ENCODE data around the gene VPS54.

The VPS54 gene

DNA sequence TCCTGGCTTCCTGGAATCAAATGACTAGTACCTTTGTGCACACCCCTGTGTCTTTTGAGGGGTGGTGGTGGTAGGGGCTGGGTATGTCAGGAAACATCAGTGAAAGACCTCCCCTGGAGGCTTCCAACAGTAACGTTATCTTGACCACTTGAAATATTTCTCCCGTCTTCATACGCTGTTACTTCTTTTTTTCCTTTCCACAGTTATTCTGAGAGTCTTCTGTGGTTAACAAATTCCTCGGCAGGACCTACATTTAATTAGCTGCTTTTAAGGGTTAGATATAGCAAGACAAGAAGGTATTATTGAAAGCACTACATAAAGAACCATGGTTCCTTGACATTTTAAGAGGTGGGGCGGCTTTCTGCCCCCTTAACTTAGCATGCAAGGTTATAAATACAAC, 142.9 kb downstream of the VPS54 start:
- ChIA-PET CTCF (interaction anchor here (1.0 to 7.7 kb wide), 4 partner anchors 12 to 82 kb away, joined by 3 to 54 read pairs (median 4); no protein-coding TSS in a partner anchor), POLR2A (interaction anchor here (0.5 kb wide), 1 partner anchor 11 kb away, joined by 9 read pairs; no protein-coding TSS in a partner anchor)
- TF ChIP-seq, protein P1, sequence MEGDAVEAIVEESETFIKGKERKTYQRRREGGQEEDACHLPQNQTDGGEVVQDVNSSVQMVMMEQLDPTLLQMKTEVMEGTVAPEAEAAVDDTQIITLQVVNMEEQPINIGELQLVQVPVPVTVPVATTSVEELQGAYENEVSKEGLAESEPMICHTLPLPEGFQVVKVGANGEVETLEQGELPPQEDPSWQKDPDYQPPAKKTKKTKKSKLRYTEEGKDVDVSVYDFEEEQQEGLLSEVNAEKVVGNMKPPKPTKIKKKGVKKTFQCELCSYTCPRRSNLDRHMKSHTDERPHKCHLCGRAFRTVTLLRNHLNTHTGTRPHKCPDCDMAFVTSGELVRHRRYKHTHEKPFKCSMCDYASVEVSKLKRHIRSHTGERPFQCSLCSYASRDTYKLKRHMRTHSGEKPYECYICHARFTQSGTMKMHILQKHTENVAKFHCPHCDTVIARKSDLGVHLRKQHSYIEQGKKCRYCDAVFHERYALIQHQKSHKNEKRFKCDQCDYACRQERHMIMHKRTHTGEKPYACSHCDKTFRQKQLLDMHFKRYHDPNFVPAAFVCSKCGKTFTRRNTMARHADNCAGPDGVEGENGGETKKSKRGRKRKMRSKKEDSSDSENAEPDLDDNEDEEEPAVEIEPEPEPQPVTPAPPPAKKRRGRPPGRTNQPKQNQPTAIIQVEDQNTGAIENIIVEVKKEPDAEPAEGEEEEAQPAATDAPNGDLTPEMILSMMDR (IDR thresholded peaks at IDR 0.05; ENCODE audit: control extremely low read depth, extremely low read depth, low read depth, missing control alignments): no peak
- DNase-seq (ENCODE audit: extremely low spot score): no peak

DNA sequence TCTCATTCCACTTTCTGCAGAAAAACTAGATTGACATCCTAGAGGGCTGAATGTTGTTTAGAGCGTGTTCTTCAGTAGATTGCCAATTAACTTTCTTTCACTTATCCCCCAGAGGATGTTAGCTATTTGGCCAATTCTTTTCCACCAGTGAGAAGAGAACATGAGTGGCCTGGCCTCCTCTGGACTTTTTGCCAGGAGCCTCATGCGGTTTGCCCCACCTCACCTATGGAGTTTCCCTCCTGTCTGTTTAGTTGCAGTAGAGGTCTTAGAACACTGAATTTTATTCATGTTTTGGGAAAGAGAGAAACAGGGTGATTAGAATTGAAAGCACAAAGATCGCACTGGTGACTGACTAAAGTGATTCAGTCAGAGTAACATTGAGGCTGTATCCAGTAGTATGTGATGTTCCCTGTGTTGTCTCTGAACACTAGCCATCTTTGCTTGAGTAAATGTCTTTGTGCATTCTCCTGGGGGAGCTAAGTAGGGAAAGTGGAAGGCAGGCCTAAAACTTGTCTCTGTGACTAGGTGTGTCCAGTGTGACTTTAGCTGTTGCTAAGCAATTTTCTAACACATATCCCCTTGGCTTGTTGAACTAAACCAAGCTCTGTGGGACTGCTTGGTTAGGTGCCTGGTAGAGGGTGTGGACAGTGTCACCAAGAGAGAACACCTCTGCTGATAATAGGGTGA, 143.5 kb downstream of the VPS54 start:
- TF ChIP-seq, protein P1 (IDR thresholded peaks at IDR 0.05; ENCODE audit: control extremely low read depth, extremely low read depth, low read depth, missing control alignments): no peak
- CTCF ChIA-PET: interaction anchor here (1.0 to 7.7 kb wide), 5 partner anchors 12 to 184 kb away, joined by 3 to 54 read pairs (median 3); no protein-coding TSS in a partner anchor
- POLR2A ChIA-PET: interaction anchor here (0.5 kb wide), 1 partner anchor 11 kb away, joined by 9 read pairs; no protein-coding TSS in a partner anchor
- no peak for DNase-seq (ENCODE audit: extremely low spot score)

DNA sequence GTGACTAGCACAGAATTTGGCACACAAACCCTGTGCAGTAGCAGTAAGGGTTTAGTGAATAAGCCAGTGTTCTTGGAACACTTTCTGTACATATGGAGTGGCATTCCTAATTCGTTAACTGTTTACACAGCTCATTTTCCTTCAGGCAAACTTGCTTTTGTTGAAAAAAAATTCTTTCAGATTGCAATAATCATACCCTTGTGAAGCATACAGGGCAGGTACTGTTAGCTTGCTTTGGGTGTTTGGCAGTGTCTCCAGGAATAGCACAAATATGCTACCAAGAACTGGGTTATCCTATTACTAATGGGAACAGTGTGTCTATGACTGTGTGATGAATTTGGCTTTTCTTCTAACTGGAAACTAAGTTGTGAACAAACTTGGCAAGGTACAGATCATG, 144.1 kb downstream of the VPS54 start:
- no peak for DNase-seq (ENCODE audit: extremely low spot score)
- ChIA-PET POLR2A (no interaction called here), CTCF (interaction anchor here (1.2 to 7.7 kb wide), 3 partner anchors 11 to 183 kb away, joined by 3 to 54 read pairs (median 3); no protein-coding TSS in a partner anchor)
- TF ChIP-seq, protein P1 (IDR thresholded peaks at IDR 0.05; ENCODE audit: control extremely low read depth, extremely low read depth, low read depth, missing control alignments): no peak

DNA sequence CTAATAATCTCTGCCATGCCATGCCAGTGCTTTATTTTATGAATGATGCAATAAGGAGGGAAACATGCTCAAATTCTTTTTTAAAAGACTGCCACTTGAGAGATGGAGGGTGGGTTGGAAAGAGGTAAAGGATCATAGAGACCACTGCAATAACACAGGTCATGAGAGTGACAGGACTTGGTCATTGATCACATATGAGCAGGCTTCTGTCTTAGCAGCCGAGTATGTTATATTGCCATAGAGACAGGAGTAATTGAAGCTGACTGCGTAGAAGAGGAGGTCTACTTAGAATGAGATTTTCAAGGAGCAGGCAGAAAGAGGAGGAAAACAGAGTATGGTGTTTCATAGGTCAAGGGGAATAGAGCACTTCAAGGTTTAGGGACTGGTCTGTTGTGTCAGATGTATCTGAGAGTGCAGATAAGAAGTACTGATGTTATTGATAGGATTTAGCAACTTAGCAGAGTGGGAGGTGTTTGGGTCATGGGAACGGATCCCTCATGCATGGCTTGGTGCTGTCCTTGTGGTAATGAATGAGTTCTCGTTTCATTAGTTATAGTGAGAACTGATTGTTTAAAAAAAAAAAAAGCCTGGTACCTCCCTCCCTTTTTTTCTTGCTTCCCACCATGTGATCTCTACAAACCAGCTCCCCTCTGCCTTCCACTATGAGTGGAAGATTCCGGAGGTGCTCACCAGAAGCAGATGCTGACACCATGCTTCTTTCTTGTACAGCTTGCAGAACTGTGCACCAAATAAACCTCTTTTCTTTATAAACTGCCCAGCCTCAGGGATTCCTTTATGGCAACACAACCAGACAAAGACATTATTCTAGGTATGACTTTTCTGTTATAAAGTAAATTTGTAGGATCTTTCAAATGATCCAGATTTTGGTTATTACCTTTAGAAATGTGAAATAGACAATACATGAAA, 144.8 kb downstream of the VPS54 start:
- TF ChIP-seq, protein P1 (IDR thresholded peaks at IDR 0.05; ENCODE audit: control extremely low read depth, extremely low read depth, low read depth, missing control alignments): no peak
- ChIA-PET CTCF (interaction anchor here (1.4 to 7.7 kb wide), 3 partner anchors 8 to 183 kb away, joined by 3 to 54 read pairs (median 4); no protein-coding TSS in a partner anchor), POLR2A (no interaction called here)
- no peak for DNase-seq (ENCODE audit: extremely low spot score)

DNA sequence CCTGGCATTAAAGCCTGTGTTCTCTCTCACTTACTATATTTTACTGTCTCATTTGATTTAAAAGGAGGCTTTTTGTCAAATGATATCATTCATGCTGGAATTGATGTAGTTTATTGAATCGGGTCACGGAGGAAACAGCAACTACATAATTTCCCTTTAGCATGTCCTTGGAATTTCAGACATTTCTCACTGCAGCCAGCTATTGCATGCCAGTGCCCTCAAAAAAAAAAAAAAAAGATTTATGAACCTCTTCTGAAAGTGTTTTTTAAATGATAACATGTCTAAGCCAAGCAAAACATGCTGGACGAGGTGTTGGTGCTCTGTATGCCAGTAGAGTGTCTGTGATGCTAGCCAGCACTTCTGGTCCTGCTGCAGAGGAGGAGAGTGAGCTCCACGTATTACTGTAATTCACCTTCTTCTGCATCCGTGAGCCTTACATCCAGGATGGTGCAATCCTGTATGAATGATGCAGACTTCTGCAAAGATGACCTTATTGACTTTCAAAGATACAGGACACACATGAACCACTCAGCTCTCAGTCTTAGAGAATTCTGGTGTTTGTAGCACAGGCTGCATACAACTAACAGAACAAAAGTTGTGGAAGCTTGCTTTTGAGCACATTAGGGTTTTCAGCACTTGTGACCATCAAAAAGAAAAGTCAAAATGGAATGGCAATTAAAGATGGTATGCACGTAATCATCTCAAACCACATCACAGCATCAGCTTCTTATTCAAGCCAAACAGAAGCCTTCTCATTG, 146.5 kb downstream of the VPS54 start:
- POLR2A ChIA-PET: interaction anchor here (0.6 kb wide), 1 partner anchor 914 kb away, joined by 4 read pairs; no protein-coding TSS in a partner anchor
- TF ChIP-seq, protein P1 (IDR thresholded peaks at IDR 0.05; ENCODE audit: control extremely low read depth, extremely low read depth, low read depth, missing control alignments): no peak
- no peak for DNase-seq (ENCODE audit: extremely low spot score)
- CTCF ChIA-PET: interaction anchor here (2.0 to 7.7 kb wide), 2 partner anchors 9 to 10 kb away, joined by 4 to 54 read pairs; no protein-coding TSS in a partner anchor

All from GM10248 (cell line).